Measurements from ENCODE around the gene ZRANB1. TPM values are rescaled to one million over a fixed set of nuclear protein-coding genes. Genes with fewer than 3 reads are reported as not detected.

ZRANB1 gene
- total and polyA plus RNA-seq, 2 of the 4 experiments (the other 2 are of a cell fraction), result 11.2 to 24.7 TPM

- H2AK9ac ChIP-seq (replicated peaks; ENCODE audit: low read depth, low read length, poor library complexity), result no peak overlapping the region
- CTCF ChIA-PET, result interaction anchor here (1.0 kb wide), 1 partner anchor 129 kb away, joined by 6 read pairs; no protein-coding TSS in a partner anchor
- H3K18ac ChIP-seq (ENCODE audit: low read depth, low read length), result no peak overlapping the region; the same call in 1 of the 2 replicates
- H4K5ac ChIP-seq (ENCODE audit: low read depth, low read length), result no peak overlapping the region
- H4K91ac ChIP-seq (ENCODE audit: insufficient read depth, low read depth, low read length), result no peak overlapping the region
- POLR2A ChIA-PET (ENCODE audit: unreplicated experiment), result no interaction called here
- TF ChIP-seq NFE2L2 (IDR thresholded peaks at IDR 0.05; ENCODE audit: low read depth, low read length) (no peak), FOS (IDR thresholded peaks at IDR 0.05; ENCODE audit: low read depth, low read length) (no peak), CEBPB (IDR thresholded peaks at IDR 0.05; ENCODE audit: low read depth, low read length) (0 out of 2 replicates have a peak, but pooled peaks have one; percentile 41), ELK1 (IDR thresholded peaks at IDR 0.05; ENCODE audit: borderline replicate concordance, low read depth, low read length) (no peak), MAZ (IDR thresholded peaks at IDR 0.05; ENCODE audit: borderline replicate concordance, low read depth, low read length) (no peak), CHD1 (IDR thresholded peaks at IDR 0.05; ENCODE audit: low read depth, low read length) (no peak)
- no peak overlapping the region for H2BK20ac ChIP-seq (ENCODE audit: low read depth, low read length)
- no TSS peak for BruUV-seq (replicated peaks)
- H3K23ac ChIP-seq (ENCODE audit: low read depth, low read length), result no peak overlapping the region; the same call in 1 of the 2 replicates
- H2AK5ac ChIP-seq (ENCODE audit: low read depth, low read length), result no peak overlapping the region
- H2BK5ac ChIP-seq (ENCODE audit: low read depth, low read length, poor library complexity, severe bottlenecking), result peak overlapping the region; percentile 75
- H3K4me1 ChIP-seq (ENCODE audit: control insufficient read depth, insufficient read depth, low read length), result peaks cover 6% of the 10 kb centered on the region; the same call in 1 of the 2 replicates
- peak overlapping the region; percentile 62; the same call in 1 of the 2 replicates for H3K27ac ChIP-seq (ENCODE audit: insufficient read depth, low read length)
- peak overlapping the region; percentile 80; the same call in 1 of the 2 replicates for H3K4me2 ChIP-seq (ENCODE audit: low read depth, low read length)
- no CpG with 5 or more reads among the region's 3 CpGs for WGBS, 2 experiments (ENCODE audit: extremely low coverage in 2 of 2, insufficient read length in 1 of 2)
- H4K8ac ChIP-seq (ENCODE audit: low read depth in 2 of 2, low read length in 2 of 2), result 0 out of 4 replicates have a peak overlapping the region, but pooled peaks of 1 of the 2 experiments have one; percentile 10
- no peaks in the 10 kb centered on the region for H3K9me3 ChIP-seq (ENCODE audit: control insufficient read depth, insufficient read depth, low read length)
- no peak overlapping the region for H2BK15ac ChIP-seq (ENCODE audit: low read depth, low read length)
- H3K9me1 ChIP-seq (ENCODE audit: insufficient read depth, low read length), result peaks cover 5% of the 10 kb centered on the region; the same call in 1 of the 2 replicates
- no peak overlapping the region for H2AFZ ChIP-seq (replicated peaks; ENCODE audit: low read length, poor library complexity)
- H3K56ac ChIP-seq (ENCODE audit: extremely low read depth, insufficient read depth, low read length), result no peak overlapping the region
- peaks cover 8% of the 10 kb centered on the region for H3K36me3 ChIP-seq (ENCODE audit: control insufficient read depth, insufficient read depth, low read length)
- in situ Hi-C loops (cut with MboI; ENCODE audit: low sequenced_read_pairs), result no loop called here
- H3K4ac ChIP-seq (ENCODE audit: low read depth, low read length), result peak overlapping the region; percentile 10; the same call in 1 of the 2 replicates
- ATAC-seq (ENCODE audit: low read depth) (no peak), DNase-seq (peak; percentile 25)
- H3K14ac ChIP-seq (replicated peaks; ENCODE audit: low read depth, low read length), result no peak overlapping the region
- H3K79me1 ChIP-seq (ENCODE audit: low read depth in 1 of 2, low read length in 2 of 2), result peaks cover 6 to 35% of the 10 kb centered on the region in 2 experiments; a peak in 3 of 4 replicates
- H4K20me1 ChIP-seq (ENCODE audit: insufficient read depth, low read length), result peaks cover 61% of the 10 kb centered on the region
- dilution Hi-C loops (cut with HindIII; ENCODE audit: low sequenced_read_pairs, unreplicated experiment), result no loop called here
- H3K9ac ChIP-seq (ENCODE audit: low read depth, low read length), result no peak overlapping the region
- no peaks in the 10 kb centered on the region for H3K27me3 ChIP-seq (ENCODE audit: control insufficient read depth, insufficient read depth, low read length)
- H3K4me3 ChIP-seq (ENCODE audit: insufficient read depth, low read depth, low read length), result peak overlapping the region; percentile 19
- intact Hi-C loops (cut with micrococcal nuclease), result loop anchor here (5.0 to 10.0 kb wide), 4 partner anchors 43 to 172 kb away; no protein-coding TSS in a partner anchor
- H2BK120ac ChIP-seq (ENCODE audit: low read depth, low read length), result no peak overlapping the region
Observed at GRCh38 chr10:124918906-124919305, 23.0 kb upstream of the ZRANB1 start.

Measured in IMR-90 (cell line).